ENCODE results near the gene GET3. TPM values are rescaled to one million over a fixed set of nuclear protein-coding genes. Genes with fewer than 3 reads are reported as not detected.

Gene GET3
- total and polyA plus RNA-seq, 2 of the 4 experiments (the other 2 are of a cell fraction), result 129 to 152 TPM

DNA sequence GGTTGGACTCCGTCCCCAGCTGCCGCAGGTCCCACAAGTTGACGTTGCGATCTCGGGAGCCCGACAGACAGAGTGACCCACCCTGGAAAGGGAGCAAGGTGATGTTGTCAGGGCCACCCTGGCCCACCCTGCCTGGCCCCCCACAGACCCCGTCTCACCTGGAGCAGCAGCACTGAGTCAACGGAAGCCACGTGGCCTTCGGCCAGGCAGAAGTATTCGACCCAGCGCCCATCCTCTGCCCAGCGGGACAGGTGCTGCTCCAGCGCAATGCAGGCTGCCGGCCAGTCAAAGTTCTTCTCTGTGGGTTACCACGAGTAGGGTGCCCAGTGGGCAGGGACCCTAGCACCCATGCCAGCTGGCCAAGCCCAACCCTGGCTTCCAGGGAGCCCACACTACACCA, 42.7 kb upstream of the GET3 start:
- BruUV-seq (replicated peaks), result no TSS peak

More for the DNA sequence above, 42.7 kb upstream of the GET3 start:
- peaks cover 7 to 27% of the 10 kb centered on the region in 2 experiments for H3K79me1 ChIP-seq (ENCODE audit: low read depth in 1 of 2, low read length in 2 of 2)
- CTCF ChIA-PET, result no interaction called here
- H3K9ac ChIP-seq (ENCODE audit: low read depth, low read length), result no peak overlapping the region
- ATAC-seq (ENCODE audit: low read depth) (no peak), DNase-seq (no peak)
- WGBS, 2 experiments (ENCODE audit: extremely low coverage in 2 of 2, insufficient read length in 1 of 2), result 96% methylated on average over 16 of the region's 16 CpGs; no CpG with 5 or more reads in 1 of the 2 experiments
- dilution Hi-C loops (cut with HindIII; ENCODE audit: low sequenced_read_pairs, unreplicated experiment), result no loop called here
- POLR2A ChIA-PET (ENCODE audit: unreplicated experiment), result no interaction called here
- H3K14ac ChIP-seq (replicated peaks; ENCODE audit: low read depth, low read length), result no peak overlapping the region
- H4K91ac ChIP-seq (ENCODE audit: insufficient read depth, low read depth, low read length), result no peak overlapping the region
- H4K20me1 ChIP-seq (ENCODE audit: insufficient read depth, low read length), result no peaks in the 10 kb centered on the region; the same call in 1 of the 2 replicates
- no peak overlapping the region for H2AFZ ChIP-seq (replicated peaks; ENCODE audit: low read length, poor library complexity)
- H2AK9ac ChIP-seq (replicated peaks; ENCODE audit: low read depth, low read length, poor library complexity), result no peak overlapping the region
- no peak overlapping the region for H2BK15ac ChIP-seq (ENCODE audit: low read depth, low read length)
- H3K4me1 ChIP-seq (ENCODE audit: control insufficient read depth, insufficient read depth, low read length), result peaks cover 2% of the 10 kb centered on the region; the same call in 1 of the 2 replicates
- no peaks in the 10 kb centered on the region; the same call in 1 of the 2 replicates for H3K9me1 ChIP-seq (ENCODE audit: insufficient read depth, low read length)
- no peak overlapping the region for H3K56ac ChIP-seq (ENCODE audit: extremely low read depth, insufficient read depth, low read length)
- no peak overlapping the region for H3K4ac ChIP-seq (ENCODE audit: low read depth, low read length)
- H2BK20ac ChIP-seq (ENCODE audit: low read depth, low read length), result no peak overlapping the region
- H3K4me3 ChIP-seq (ENCODE audit: insufficient read depth, low read depth, low read length), result no peak overlapping the region
- in situ Hi-C loops (cut with MboI; ENCODE audit: low sequenced_read_pairs), result no loop called here
- H4K8ac ChIP-seq (ENCODE audit: low read depth in 2 of 2, low read length in 2 of 2), result no peak overlapping the region
- H3K4me2 ChIP-seq (ENCODE audit: low read depth, low read length), result no peak overlapping the region
- no peaks in the 10 kb centered on the region for H3K9me3 ChIP-seq (ENCODE audit: control insufficient read depth, insufficient read depth, low read length)
- H3K27ac ChIP-seq (ENCODE audit: insufficient read depth, low read length), result no peak overlapping the region
- no peak overlapping the region for H2BK120ac ChIP-seq (ENCODE audit: low read depth, low read length)
- H3K18ac ChIP-seq (ENCODE audit: low read depth, low read length), result no peak overlapping the region
- H2AK5ac ChIP-seq (ENCODE audit: low read depth, low read length), result no peak overlapping the region
- intact Hi-C loops (cut with micrococcal nuclease), result no loop called here
- H4K5ac ChIP-seq (ENCODE audit: low read depth, low read length), result no peak overlapping the region
- no peaks in the 10 kb centered on the region for H3K27me3 ChIP-seq (ENCODE audit: control insufficient read depth, insufficient read depth, low read length)
- no peak overlapping the region for H2BK5ac ChIP-seq (ENCODE audit: low read depth, low read length, poor library complexity, severe bottlenecking)
- TF ChIP-seq CHD1 (IDR thresholded peaks at IDR 0.05; ENCODE audit: low read depth, low read length), result no peak
- TF ChIP-seq FOS (IDR thresholded peaks at IDR 0.05; ENCODE audit: low read depth, low read length), result no peak
- no peak for TF ChIP-seq RAD21 (IDR thresholded peaks at IDR 0.05; ENCODE audit: low read length)
- no peak for TF ChIP-seq RFX5 (IDR thresholded peaks at IDR 0.05; ENCODE audit: low read depth, low read length)
- TF ChIP-seq, protein P1, sequence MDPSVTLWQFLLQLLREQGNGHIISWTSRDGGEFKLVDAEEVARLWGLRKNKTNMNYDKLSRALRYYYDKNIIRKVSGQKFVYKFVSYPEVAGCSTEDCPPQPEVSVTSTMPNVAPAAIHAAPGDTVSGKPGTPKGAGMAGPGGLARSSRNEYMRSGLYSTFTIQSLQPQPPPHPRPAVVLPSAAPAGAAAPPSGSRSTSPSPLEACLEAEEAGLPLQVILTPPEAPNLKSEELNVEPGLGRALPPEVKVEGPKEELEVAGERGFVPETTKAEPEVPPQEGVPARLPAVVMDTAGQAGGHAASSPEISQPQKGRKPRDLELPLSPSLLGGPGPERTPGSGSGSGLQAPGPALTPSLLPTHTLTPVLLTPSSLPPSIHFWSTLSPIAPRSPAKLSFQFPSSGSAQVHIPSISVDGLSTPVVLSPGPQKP (IDR thresholded peaks at IDR 0.05; ENCODE audit: borderline replicate concordance, low read depth, low read length), result no peak
- TF ChIP-seq USF2 (IDR thresholded peaks at IDR 0.05; ENCODE audit: low read depth, low read length), result no peak
- TF ChIP-seq NFE2L2 (IDR thresholded peaks at IDR 0.05; ENCODE audit: low read depth, low read length), result no peak
- TF ChIP-seq MAZ (IDR thresholded peaks at IDR 0.05; ENCODE audit: borderline replicate concordance, low read depth, low read length), result no peak
- TF ChIP-seq BHLHE40 (IDR thresholded peaks at IDR 0.05; ENCODE audit: low read depth, low read length), result no peak
- TF ChIP-seq RCOR1 (IDR thresholded peaks at IDR 0.05; ENCODE audit: insufficient replicate concordance, low read length), result no peak
- no peak for TF ChIP-seq CEBPB (IDR thresholded peaks at IDR 0.05; ENCODE audit: low read depth, low read length)
- no peak for TF ChIP-seq MXI1 (IDR thresholded peaks at IDR 0.05; ENCODE audit: borderline replicate concordance, low read depth, low read length)
- no peak for TF ChIP-seq POLR2A (IDR thresholded peaks at IDR 0.05; ENCODE audit: low read depth, low read length)
- no peak for TF ChIP-seq MAFK (IDR thresholded peaks at IDR 0.05; ENCODE audit: low read depth, low read length)
- no peak for TF ChIP-seq CTCF (conservative IDR thresholded peaks at IDR 0.05; ENCODE audit: low read depth, low read length)
- no peak overlapping the region for H3K23ac ChIP-seq (ENCODE audit: low read depth, low read length)
- H3K36me3 ChIP-seq (ENCODE audit: control insufficient read depth, insufficient read depth, low read length), result peaks cover 11% of the 10 kb centered on the region
